ENCODE results near the gene GSTO2.

DNA sequence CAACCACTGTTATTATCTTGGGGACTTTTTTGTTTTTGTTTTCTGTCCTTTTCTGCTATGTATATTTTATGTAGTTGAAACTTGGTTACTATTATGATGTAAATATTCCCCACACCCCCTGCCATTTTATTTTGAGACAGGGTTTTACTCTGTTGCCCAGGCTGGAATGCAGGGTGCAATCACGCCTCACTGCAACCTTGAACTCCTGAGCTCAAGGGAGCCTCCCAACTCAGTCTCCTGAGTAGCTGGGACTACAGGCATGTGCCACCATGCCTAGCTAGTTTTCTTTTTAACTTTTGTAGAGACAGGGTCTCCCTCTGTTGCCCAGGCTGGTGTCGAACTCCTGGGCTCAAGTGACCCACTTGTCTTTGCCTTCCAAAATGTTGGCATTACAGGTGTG, 18.0 kb downstream of the GSTO2 start:
- no peak for TF ChIP-seq EZH2 (IDR thresholded peaks at IDR 0.05; ENCODE audit: borderline replicate concordance, low read length)
- TF ChIP-seq, protein P1, sequence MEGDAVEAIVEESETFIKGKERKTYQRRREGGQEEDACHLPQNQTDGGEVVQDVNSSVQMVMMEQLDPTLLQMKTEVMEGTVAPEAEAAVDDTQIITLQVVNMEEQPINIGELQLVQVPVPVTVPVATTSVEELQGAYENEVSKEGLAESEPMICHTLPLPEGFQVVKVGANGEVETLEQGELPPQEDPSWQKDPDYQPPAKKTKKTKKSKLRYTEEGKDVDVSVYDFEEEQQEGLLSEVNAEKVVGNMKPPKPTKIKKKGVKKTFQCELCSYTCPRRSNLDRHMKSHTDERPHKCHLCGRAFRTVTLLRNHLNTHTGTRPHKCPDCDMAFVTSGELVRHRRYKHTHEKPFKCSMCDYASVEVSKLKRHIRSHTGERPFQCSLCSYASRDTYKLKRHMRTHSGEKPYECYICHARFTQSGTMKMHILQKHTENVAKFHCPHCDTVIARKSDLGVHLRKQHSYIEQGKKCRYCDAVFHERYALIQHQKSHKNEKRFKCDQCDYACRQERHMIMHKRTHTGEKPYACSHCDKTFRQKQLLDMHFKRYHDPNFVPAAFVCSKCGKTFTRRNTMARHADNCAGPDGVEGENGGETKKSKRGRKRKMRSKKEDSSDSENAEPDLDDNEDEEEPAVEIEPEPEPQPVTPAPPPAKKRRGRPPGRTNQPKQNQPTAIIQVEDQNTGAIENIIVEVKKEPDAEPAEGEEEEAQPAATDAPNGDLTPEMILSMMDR (conservative IDR thresholded peaks at IDR 0.05 in 1 of 2, IDR thresholded peaks at IDR 0.05 in 1 of 2; ENCODE audit: extremely low read depth in 1 of 2, insufficient read depth in 1 of 2, low read depth in 1 of 2, low read length in 2 of 2): no peak
